A549 (cell line): Measurements from ENCODE around the gene TMEM135.

Experiments used
- JUNB ChIP-seq: fragments of >200 bp; sonication (Bioruptor Twin); formaldehyde crosslinking; IDR thresholded peaks from 2 replicates; pipeline ENCODE4 v1.6.1; 2016
- POLR2A ChIP-seq: IDR thresholded peaks from 2 replicates; pipeline ENCODE4 v1.6.1; 2012; ENCODE audit warnings: mild to moderate bottlenecking, low read length
- ZFP36 ChIP-seq: fragments of 450-650 bp; IDR thresholded peaks from 2 replicates; pipeline ENCODE4 v1.6.1; 2014; ENCODE audit warnings: borderline replicate concordance; ENCODE audit not compliant: partially characterized antibody
- TF ChIP-seq, protein P1 (sequence below): fragments of >200 bp; sonication (Bioruptor Twin); formaldehyde crosslinking; IDR thresholded peaks from 3 replicates; pipeline ENCODE4 v1.5.1; 2016

DNA sequence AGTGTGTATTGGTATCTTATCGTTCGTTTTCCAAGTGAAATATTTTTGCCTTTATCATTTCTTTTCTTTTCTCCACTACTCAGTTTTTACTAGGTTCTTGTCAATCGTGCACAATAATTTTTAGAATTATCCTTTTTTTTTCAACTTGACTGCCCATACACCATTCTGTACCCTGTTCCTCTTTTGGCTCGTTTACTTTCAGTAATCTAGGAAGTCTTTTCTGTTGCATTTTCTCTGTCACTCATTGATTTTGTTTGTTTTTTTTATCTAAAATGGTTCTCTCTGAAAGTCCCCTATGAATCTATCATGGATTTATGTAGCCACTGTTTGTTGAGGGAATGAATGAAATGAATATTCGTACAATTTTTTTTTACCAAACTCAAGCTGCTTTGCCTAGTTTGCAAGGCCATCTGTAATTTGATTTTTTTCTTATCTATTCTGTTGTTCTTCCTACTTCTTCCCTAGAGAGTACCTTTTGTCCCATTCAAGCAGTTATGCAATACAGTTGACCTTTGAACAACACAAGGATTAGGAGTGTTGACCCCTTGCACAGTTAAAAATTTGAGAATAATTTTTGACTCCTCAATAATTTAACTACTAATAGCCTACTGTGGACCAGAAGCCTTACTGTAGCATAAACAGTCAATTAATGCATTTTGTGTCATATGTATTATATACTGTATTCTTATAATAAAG is 166.3 kb downstream of the TMEM135 start:
- TF ChIP-seq, protein P1, sequence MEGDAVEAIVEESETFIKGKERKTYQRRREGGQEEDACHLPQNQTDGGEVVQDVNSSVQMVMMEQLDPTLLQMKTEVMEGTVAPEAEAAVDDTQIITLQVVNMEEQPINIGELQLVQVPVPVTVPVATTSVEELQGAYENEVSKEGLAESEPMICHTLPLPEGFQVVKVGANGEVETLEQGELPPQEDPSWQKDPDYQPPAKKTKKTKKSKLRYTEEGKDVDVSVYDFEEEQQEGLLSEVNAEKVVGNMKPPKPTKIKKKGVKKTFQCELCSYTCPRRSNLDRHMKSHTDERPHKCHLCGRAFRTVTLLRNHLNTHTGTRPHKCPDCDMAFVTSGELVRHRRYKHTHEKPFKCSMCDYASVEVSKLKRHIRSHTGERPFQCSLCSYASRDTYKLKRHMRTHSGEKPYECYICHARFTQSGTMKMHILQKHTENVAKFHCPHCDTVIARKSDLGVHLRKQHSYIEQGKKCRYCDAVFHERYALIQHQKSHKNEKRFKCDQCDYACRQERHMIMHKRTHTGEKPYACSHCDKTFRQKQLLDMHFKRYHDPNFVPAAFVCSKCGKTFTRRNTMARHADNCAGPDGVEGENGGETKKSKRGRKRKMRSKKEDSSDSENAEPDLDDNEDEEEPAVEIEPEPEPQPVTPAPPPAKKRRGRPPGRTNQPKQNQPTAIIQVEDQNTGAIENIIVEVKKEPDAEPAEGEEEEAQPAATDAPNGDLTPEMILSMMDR: no peak
- TF ChIP-seq POLR2A (no peak), ZFP36 (no peak), JUNB (no peak)
